ENCODE data around the gene EVPLL. TPM values are rescaled to one million over a fixed set of nuclear protein-coding genes. Genes with fewer than 3 reads are reported as not detected.

Gene EVPLL
- total and polyA plus RNA-seq, 2 of the 4 experiments (the other 2 are of a cell fraction), result not detected

- TF ChIP-seq USF2 (IDR thresholded peaks at IDR 0.05; ENCODE audit: low read depth, low read length), result no peak
- TF ChIP-seq RAD21 (IDR thresholded peaks at IDR 0.05; ENCODE audit: low read length), result no peak
Observed at GRCh38 chr17:18377437-18378204, at the start of gene EVPLL (continued).

GRCh38 chr17:18328643-18329204 lies 48.9 kb upstream of the EVPLL start:
- H3K9me1 ChIP-seq (ENCODE audit: insufficient read depth, low read length), result peaks cover 7% of the 10 kb centered on the region
- H3K79me1 ChIP-seq (ENCODE audit: low read depth in 1 of 2, low read length in 2 of 2), result peaks cover 10 to 11% of the 10 kb centered on the region in 2 experiments; a peak in 3 of 4 replicates
- H4K5ac ChIP-seq (ENCODE audit: low read depth, low read length), result no peak overlapping the region
- in situ Hi-C loops (cut with MboI; ENCODE audit: low sequenced_read_pairs), result no loop called here
- ATAC-seq (ENCODE audit: low read depth) (no peak), DNase-seq (no peak)
- H2BK20ac ChIP-seq (ENCODE audit: low read depth, low read length), result no peak overlapping the region
- H4K8ac ChIP-seq (ENCODE audit: low read depth in 2 of 2, low read length in 2 of 2), result no peak overlapping the region
- H4K20me1 ChIP-seq (ENCODE audit: insufficient read depth, low read length), result 0 out of 2 replicates have a peak, but pooled peaks cover 5% of the 10 kb centered on the region
- H2BK15ac ChIP-seq (ENCODE audit: low read depth, low read length), result no peak overlapping the region
- H3K56ac ChIP-seq (ENCODE audit: extremely low read depth, insufficient read depth, low read length), result no peak overlapping the region
- peaks cover 4% of the 10 kb centered on the region; the same call in 1 of the 2 replicates for H3K4me1 ChIP-seq (ENCODE audit: control insufficient read depth, insufficient read depth, low read length)
- CTCF ChIA-PET, result no interaction called here
- no peak overlapping the region for H2AK5ac ChIP-seq (ENCODE audit: low read depth, low read length)
- dilution Hi-C loops (cut with HindIII; ENCODE audit: low sequenced_read_pairs, unreplicated experiment), result no loop called here
- intact Hi-C loops (cut with micrococcal nuclease), result no loop called here
- H3K4ac ChIP-seq (ENCODE audit: low read depth, low read length), result no peak overlapping the region
- BruUV-seq (replicated peaks), result no TSS peak
- H3K4me3 ChIP-seq (ENCODE audit: insufficient read depth, low read depth, low read length), result no peak overlapping the region
- H3K27ac ChIP-seq (ENCODE audit: insufficient read depth, low read length), result no peak overlapping the region
- H3K9ac ChIP-seq (ENCODE audit: low read depth, low read length), result no peak overlapping the region
- peaks cover 27% of the 10 kb centered on the region for H3K36me3 ChIP-seq (ENCODE audit: control insufficient read depth, insufficient read depth, low read length)
- H4K91ac ChIP-seq (ENCODE audit: insufficient read depth, low read depth, low read length), result no peak overlapping the region
- H2BK5ac ChIP-seq (ENCODE audit: low read depth, low read length, poor library complexity, severe bottlenecking), result no peak overlapping the region
- H2AFZ ChIP-seq (replicated peaks; ENCODE audit: low read length, poor library complexity), result no peak overlapping the region
- H2BK120ac ChIP-seq (ENCODE audit: low read depth, low read length), result no peak overlapping the region
- no peaks in the 10 kb centered on the region for H3K9me3 ChIP-seq (ENCODE audit: control insufficient read depth, insufficient read depth, low read length)
- no peak overlapping the region for H3K23ac ChIP-seq (ENCODE audit: low read depth, low read length)
- POLR2A ChIA-PET (ENCODE audit: unreplicated experiment), result no interaction called here
- H3K4me2 ChIP-seq (ENCODE audit: low read depth, low read length), result no peak overlapping the region
- 86% methylated on average over 4 of the region's 9 CpGs; no CpG with 5 or more reads in 1 of the 2 experiments for WGBS, 2 experiments (ENCODE audit: extremely low coverage in 2 of 2, insufficient read length in 1 of 2)
- no peak overlapping the region for H3K14ac ChIP-seq (replicated peaks; ENCODE audit: low read depth, low read length)
- no peak overlapping the region for H2AK9ac ChIP-seq (replicated peaks; ENCODE audit: low read depth, low read length, poor library complexity)
- H3K27me3 ChIP-seq (ENCODE audit: control insufficient read depth, insufficient read depth, low read length), result no peaks in the 10 kb centered on the region
- TF ChIP-seq MXI1 (IDR thresholded peaks at IDR 0.05; ENCODE audit: borderline replicate concordance, low read depth, low read length) (no peak), ELK1 (IDR thresholded peaks at IDR 0.05; ENCODE audit: borderline replicate concordance, low read depth, low read length) (no peak), USF2 (IDR thresholded peaks at IDR 0.05; ENCODE audit: low read depth, low read length) (no peak), RAD21 (IDR thresholded peaks at IDR 0.05; ENCODE audit: low read length) (no peak), MAFK (IDR thresholded peaks at IDR 0.05; ENCODE audit: low read depth, low read length) (no peak), CEBPB (IDR thresholded peaks at IDR 0.05; ENCODE audit: low read depth, low read length) (no peak), RFX5 (IDR thresholded peaks at IDR 0.05; ENCODE audit: low read depth, low read length) (no peak), CHD1 (IDR thresholded peaks at IDR 0.05; ENCODE audit: low read depth, low read length) (no peak), RCOR1 (IDR thresholded peaks at IDR 0.05; ENCODE audit: insufficient replicate concordance, low read length) (no peak)
- no peak overlapping the region for H3K18ac ChIP-seq (ENCODE audit: low read depth, low read length)
